Measurements from ENCODE around the gene OR1C1. TPM values are rescaled to one million over a fixed set of nuclear protein-coding genes. Genes with fewer than 3 reads are reported as not detected.
"Not testable (repeated sequence)": the region's sequence is repeated elsewhere in the genome, so short reads cannot be mapped to it uniquely, and the experiment has no call there.

OR1C1 gene
- polyA plus RNA-seq, result not detected

- DNase-seq, result no peak
- Mint-ChIP-seq H3K9me3 (peaks cover 0 to 5% (median 2%) of the 10 kb centered on the region in 6 donors), H3K27me3 (ENCODE audit: low read depth in 3 of 3) (peaks cover 0 to 2% (median 0%) of the 10 kb centered on the region in 3 donors), H3K4me1 (no peaks in the 10 kb centered on the region), H3K27ac (no peak within 1 kb of the TSS), H3K36me3 (no peaks in the 10 kb centered on the region), H3K4me3 (no peak within 1 kb of the TSS)
Measured at GRCh38 chr1:247760456-247760855, at the start of gene OR1C1. OR1C1 (minus strand) TSS chr1:247760556; CDS start chr1:247758406, 2,150 bp downstream.

- H3K27ac Mint-ChIP-seq, result no peak overlapping the region
- H3K9me3 Mint-ChIP-seq, result peaks cover 1 to 15% (median 6%) of the 10 kb centered on the region in 6 donors
- no peaks in the 10 kb centered on the region for H3K4me1 Mint-ChIP-seq
- H3K4me3 Mint-ChIP-seq, result no peak overlapping the region
- DNase-seq, result no peak
- H3K27me3 Mint-ChIP-seq (ENCODE audit: low read depth in 3 of 3), result peaks cover 0 to 1% (median 0%) of the 10 kb centered on the region in 3 donors
- H3K36me3 Mint-ChIP-seq, result no peaks in the 10 kb centered on the region
Measured at GRCh38 chr1:247797518-247797917, 37.2 kb upstream of the OR1C1 start.

- DNase-seq, result no peak
- Mint-ChIP-seq H3K9me3 (peaks cover 0 to 10% (median 3%) of the 10 kb centered on the region in 6 donors), H3K36me3 (no peaks in the 10 kb centered on the region), H3K4me1 (no peaks in the 10 kb centered on the region), H3K4me3 (no peak overlapping the region), H3K27ac (no peak overlapping the region), H3K27me3 (ENCODE audit: low read depth in 3 of 3) (peaks cover 0 to 2% (median 0%) of the 10 kb centered on the region in 3 donors)
Measured at GRCh38 chr1:247769603-247770002, 9.2 kb upstream of the OR1C1 start.

- not testable (repeated sequence) for H3K4me1 Mint-ChIP-seq; H3K27me3 Mint-ChIP-seq (ENCODE audit: low read depth in 3 of 3); H3K36me3 Mint-ChIP-seq; H3K27ac Mint-ChIP-seq; DNase-seq; H3K4me3 Mint-ChIP-seq
- peaks cover 0 to 17% (median 6%) of the 10 kb centered on the region in 6 donors for H3K9me3 Mint-ChIP-seq
Measured at GRCh38 chr1:247754311-247754710, 6.0 kb downstream of the OR1C1 start.

- H3K36me3 Mint-ChIP-seq, result no peaks in the 10 kb centered on the region
- H3K4me1 Mint-ChIP-seq, result no peaks in the 10 kb centered on the region
- no peak overlapping the region for H3K27ac Mint-ChIP-seq
- peaks cover 0 to 20% (median 4%) of the 10 kb centered on the region in 6 donors for H3K9me3 Mint-ChIP-seq
- H3K27me3 Mint-ChIP-seq (ENCODE audit: low read depth in 3 of 3), result peaks cover 0 to 2% (median 0%) of the 10 kb centered on the region in 3 donors
- H3K4me3 Mint-ChIP-seq, result no peak overlapping the region
- DNase-seq, result no peak
Measured at GRCh38 chr1:247749870-247750269, 10.5 kb downstream of the OR1C1 start.

- Mint-ChIP-seq H3K27ac (no peak within 1 kb of the TSS), H3K27me3 (ENCODE audit: low read depth in 3 of 3) (peaks cover 0 to 2% (median 0%) of the 10 kb centered on the region in 3 donors), H3K4me1 (no peaks in the 10 kb centered on the region), H3K4me3 (no peak within 1 kb of the TSS), H3K9me3 (peaks cover 0 to 24% (median 4%) of the 10 kb centered on the region in 6 donors), H3K36me3 (no peaks in the 10 kb centered on the region)
- no peak for DNase-seq
Measured at GRCh38 chr1:247748041-247748440, 12.3 kb downstream of the OR1C1 start, which contains the start of gene OR14A2. OR14A2 (minus strand) TSS chr1:247748141.

GRCh38 chr1:247747616-247748015, 12.7 kb downstream of the OR1C1 start:
- Mint-ChIP-seq H3K9me3 (peaks cover 0 to 24% (median 4%) of the 10 kb centered on the region in 6 donors), H3K4me1 (no peaks in the 10 kb centered on the region), H3K4me3 (no peak overlapping the region), H3K36me3 (no peaks in the 10 kb centered on the region), H3K27ac (no peak overlapping the region), H3K27me3 (ENCODE audit: low read depth in 3 of 3) (peaks cover 0 to 2% (median 0%) of the 10 kb centered on the region in 3 donors)
- DNase-seq, result no peak

GRCh38 chr1:247746391-247746935, 13.9 kb downstream of the OR1C1 start:
- DNase-seq, result no peak
- Mint-ChIP-seq H3K27me3 (ENCODE audit: low read depth in 3 of 3) (peaks cover 0 to 2% (median 0%) of the 10 kb centered on the region in 3 donors), H3K27ac (no peak overlapping the region), H3K36me3 (no peaks in the 10 kb centered on the region), H3K4me3 (no peak overlapping the region), H3K4me1 (no peaks in the 10 kb centered on the region), H3K9me3 (peaks cover 0 to 24% (median 4%) of the 10 kb centered on the region in 6 donors)

- H3K36me3 Mint-ChIP-seq; H3K27ac Mint-ChIP-seq; DNase-seq; H3K4me1 Mint-ChIP-seq; H3K4me3 Mint-ChIP-seq; H3K27me3 Mint-ChIP-seq (ENCODE audit: low read depth in 3 of 3): not testable (repeated sequence)
- peaks cover 0 to 10% (median 4%) of the 10 kb centered on the region in 6 donors for H3K9me3 Mint-ChIP-seq
Measured at GRCh38 chr1:247742215-247742760, 18.1 kb downstream of the OR1C1 start.

- no peak overlapping the region for H3K4me3 Mint-ChIP-seq
- H3K27ac Mint-ChIP-seq, result no peak overlapping the region
- H3K27me3 Mint-ChIP-seq (ENCODE audit: low read depth in 3 of 3), result no peaks in the 10 kb centered on the region
- DNase-seq, result no peak
- H3K36me3 Mint-ChIP-seq, result no peaks in the 10 kb centered on the region
- no peaks in the 10 kb centered on the region for H3K4me1 Mint-ChIP-seq
- H3K9me3 Mint-ChIP-seq, result peaks cover 0 to 10% (median 4%) of the 10 kb centered on the region in 6 donors
Measured at GRCh38 chr1:247741756-247742155, 18.6 kb downstream of the OR1C1 start.

GRCh38 chr1:247740721-247741120, 19.6 kb downstream of the OR1C1 start:
- H3K9me3 Mint-ChIP-seq, result peaks cover 0 to 12% (median 4%) of the 10 kb centered on the region in 6 donors
- no peaks in the 10 kb centered on the region for H3K36me3 Mint-ChIP-seq
- no peaks in the 10 kb centered on the region for H3K4me1 Mint-ChIP-seq
- H3K27ac Mint-ChIP-seq, result no peak overlapping the region
- H3K27me3 Mint-ChIP-seq (ENCODE audit: low read depth in 3 of 3), result no peaks in the 10 kb centered on the region
- no peak overlapping the region for H3K4me3 Mint-ChIP-seq
- no peak for DNase-seq

- no peak within 1 kb of the TSS for H3K27ac Mint-ChIP-seq
- H3K4me3 Mint-ChIP-seq, result no peak within 1 kb of the TSS
- no peak for DNase-seq
- H3K4me1 Mint-ChIP-seq, result no peaks in the 10 kb centered on the region
- peaks cover 2 to 14% (median 6%) of the 10 kb centered on the region in 6 donors for H3K9me3 Mint-ChIP-seq
- H3K36me3 Mint-ChIP-seq, result no peaks in the 10 kb centered on the region
- no peaks in the 10 kb centered on the region for H3K27me3 Mint-ChIP-seq (ENCODE audit: low read depth in 3 of 3)
Measured at GRCh38 chr1:247738315-247738714, 22.0 kb downstream of the OR1C1 start, which contains the start of gene OR14K1. OR14K1 (plus strand) TSS chr1:247738615; CDS start chr1:247738615, 0 bp downstream.

GRCh38 chr1:247721222-247721621, 39.1 kb downstream of the OR1C1 start:
- H3K9me3 Mint-ChIP-seq, result peaks cover 0 to 15% (median 8%) of the 10 kb centered on the region in 6 donors
- H3K27ac Mint-ChIP-seq, result no peak overlapping the region
- H3K36me3 Mint-ChIP-seq, result no peaks in the 10 kb centered on the region
- H3K4me1 Mint-ChIP-seq, result no peaks in the 10 kb centered on the region
- H3K4me3 Mint-ChIP-seq, result no peak overlapping the region
- peaks cover 0 to 2% (median 0%) of the 10 kb centered on the region in 3 donors for H3K27me3 Mint-ChIP-seq (ENCODE audit: low read depth in 3 of 3)
- no peak for DNase-seq

GRCh38 chr1:247716546-247716945, 43.8 kb downstream of the OR1C1 start, which contains the start of gene OR6F1:
OR6F1 (minus strand) TSS chr1:247716646; CDS start chr1:247712755, 3,891 bp downstream.
- Mint-ChIP-seq H3K36me3 (no peaks in the 10 kb centered on the region), H3K9me3 (peaks cover 0 to 15% (median 2%) of the 10 kb centered on the region in 6 donors), H3K4me1 (no peaks in the 10 kb centered on the region), H3K27ac (no peak within 1 kb of the TSS), H3K27me3 (ENCODE audit: low read depth in 3 of 3) (peaks cover 0 to 2% (median 0%) of the 10 kb centered on the region in 3 donors), H3K4me3 (no peak within 1 kb of the TSS)
- DNase-seq, result no peak
